IPS-NIHi11 (cell line): ENCODE measurements around the gene SAMHD1.
"Not testable (repeated sequence)": the region's sequence is repeated elsewhere in the genome, so short reads cannot be mapped to it uniquely, and the experiment has no call there.

Experiments used
- DNase-seq: peaks from one replicate; pipeline ENCODE4 v3.0.0; 2012; ENCODE audit warnings: mixed read lengths, low spot score

SAMHD1 gene

DNA sequence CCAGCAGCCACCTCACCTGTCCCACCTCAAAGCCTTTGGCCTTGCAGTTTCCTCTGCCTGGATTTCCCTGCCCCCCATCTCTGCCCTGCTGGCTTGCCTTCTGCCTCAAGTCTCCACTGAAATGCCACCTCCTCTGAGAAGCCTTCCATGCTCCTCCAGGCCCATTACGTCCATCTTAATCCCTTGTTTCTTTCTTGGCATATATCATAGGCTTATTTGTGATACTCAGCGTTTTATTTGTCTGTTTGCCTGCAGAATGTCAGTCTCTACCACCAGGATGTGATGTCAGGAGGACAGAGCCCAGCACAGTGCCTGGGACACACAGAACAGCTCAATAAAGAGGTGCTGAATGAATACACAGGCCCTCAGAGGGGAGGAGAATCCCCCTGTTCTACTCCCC is 100.0 kb downstream of the SAMHD1 start:
- DNase-seq = no peak

DNA sequence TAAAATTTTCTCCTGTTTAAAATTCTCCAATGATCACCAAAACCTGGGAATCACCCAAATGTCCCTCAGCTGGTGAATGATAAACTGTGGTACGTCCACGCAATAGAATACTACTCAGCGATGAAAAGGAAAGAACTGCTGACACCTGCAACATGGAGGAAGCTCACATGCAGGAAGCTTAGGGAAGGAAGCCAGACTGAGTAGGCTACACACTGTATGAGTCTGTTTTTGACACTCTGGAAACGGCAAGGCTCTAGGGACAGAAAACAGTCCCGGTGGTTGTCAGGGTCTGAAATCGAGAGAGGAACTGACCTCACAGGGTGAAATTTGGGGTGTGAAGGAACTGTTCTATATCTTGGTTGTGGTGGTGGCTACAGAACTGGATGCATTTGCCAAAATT is 100.7 kb downstream of the SAMHD1 start:
- DNase-seq = no peak

GRCh38 chr20:36849333-36850065 is 102.0 kb downstream of the SAMHD1 start:
- DNase-seq = no peak

DNA sequence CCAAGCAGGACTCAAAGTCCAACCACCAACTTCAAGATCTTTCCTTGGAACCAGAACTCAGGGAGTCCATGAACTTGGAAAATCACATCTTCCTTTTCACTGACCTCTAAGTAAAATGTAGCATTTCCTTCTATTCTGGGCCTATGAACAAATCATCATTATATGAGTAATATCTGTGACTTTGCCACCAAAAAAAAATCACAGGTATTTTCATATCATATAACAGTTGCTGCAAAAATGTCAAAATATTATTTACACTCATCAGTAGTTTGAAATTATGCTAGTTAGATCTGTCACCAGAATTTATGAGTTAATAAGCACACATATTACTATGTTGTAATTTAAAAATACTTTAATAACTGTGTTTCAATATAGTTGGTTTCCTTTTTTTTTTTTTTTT is 102.8 kb downstream of the SAMHD1 start:
- no peak for DNase-seq

DNA sequence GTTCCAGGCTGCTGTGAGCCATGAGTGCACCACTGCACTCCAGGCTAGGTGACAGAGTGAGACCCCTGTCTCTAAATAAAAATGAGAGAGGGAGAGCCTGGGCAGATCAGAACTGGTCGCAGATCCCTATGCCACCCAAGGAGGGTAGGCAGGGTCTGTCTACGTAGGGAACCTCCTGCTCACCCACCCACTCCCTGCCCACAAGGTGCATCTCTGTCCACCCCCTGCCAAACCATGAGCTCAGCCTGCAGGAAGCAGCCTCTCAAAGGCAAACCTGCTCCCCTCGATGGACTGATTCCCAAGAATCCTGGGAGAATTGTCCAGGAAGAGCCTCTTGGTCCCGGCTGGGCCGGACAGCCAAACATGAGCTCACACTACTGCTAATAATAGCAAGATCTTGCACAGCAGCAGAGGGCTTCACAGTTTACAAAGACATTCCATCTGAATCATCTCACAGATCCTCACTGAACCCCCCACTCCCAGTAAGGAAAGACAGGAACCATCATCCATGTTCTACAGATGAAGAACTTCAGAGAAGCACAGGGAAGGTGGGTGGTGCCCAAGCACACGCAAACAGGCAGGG is 103.3 kb downstream of the SAMHD1 start:
- no peak for DNase-seq

DNA sequence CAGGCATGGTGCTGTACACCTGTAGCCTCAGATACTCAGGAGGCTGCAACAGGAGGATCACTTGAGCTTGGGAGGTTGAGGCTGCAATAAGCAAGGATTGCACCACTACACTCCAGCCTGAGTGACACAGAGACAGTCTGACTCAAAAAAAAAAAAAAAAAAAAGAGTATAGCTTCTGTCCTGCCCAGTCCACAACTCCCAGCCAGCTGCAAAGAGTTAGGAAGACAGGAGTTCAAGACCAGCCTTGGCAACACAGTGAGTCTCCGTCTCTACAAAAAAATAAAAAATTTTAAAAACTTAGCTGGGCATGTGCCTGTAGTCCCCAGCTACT is 103.8 kb downstream of the SAMHD1 start:
- DNase-seq = no peak

DNA sequence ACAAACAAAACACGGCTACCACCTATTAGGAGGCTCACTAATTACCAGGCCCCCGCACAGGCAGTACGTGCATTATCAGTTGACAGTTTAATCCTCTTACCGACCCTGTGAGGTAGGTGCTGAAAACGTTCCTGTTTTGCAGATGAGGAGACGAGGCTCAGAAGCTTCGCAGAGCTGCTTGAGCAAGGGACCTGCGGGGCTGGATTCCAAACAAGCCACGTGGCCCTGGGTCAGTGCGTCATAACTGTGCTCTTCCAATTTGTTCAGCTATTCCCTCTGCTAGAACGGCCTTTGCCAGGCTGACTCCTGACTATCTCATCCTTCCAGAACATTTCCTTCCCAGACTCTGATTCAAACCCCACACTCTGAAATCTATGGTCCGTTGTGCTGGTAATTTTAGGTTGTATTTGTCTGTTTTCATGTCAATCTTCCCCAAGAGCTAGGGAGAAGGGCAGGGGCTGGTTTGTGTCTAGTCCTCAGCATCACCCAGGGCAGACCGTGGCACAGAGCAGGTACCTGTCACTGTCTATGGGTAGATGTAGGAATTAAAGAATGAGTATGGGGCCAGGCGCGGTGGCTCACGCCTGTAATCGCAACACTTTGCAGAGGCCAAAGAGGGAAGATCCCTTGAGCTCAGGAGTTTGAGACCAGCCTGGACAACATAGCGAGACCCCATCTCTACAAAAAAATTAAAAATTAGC is 104.3 kb downstream of the SAMHD1 start:
- DNase-seq = no peak

GRCh38 chr20:36845288-36845971 is 106.1 kb downstream of the SAMHD1 start:
- no peak for DNase-seq

DNA sequence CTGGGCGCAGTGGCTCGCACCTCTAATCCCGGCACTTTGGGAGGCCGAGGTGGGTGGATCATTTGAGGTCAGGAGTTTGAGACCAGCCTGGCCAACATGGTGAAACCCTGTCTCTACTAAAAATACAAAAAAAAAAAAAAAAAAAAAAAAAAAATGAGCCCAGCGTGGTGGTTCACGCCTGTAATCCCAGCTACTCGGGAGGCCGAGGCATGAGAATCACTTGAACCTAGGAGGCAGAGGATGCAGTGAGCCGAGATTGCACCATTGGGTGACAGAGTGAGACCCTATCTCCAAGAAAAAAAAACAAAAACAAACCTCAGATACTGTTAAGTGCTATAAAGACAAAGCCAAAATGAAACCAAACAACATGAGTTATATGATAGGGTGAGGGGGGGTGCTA is 110.5 kb downstream of the SAMHD1 start:
- DNase-seq = not testable (repeated sequence)
